SK-N-MC (cell line): ENCODE measurements around the gene KIF5A.

Source experiments
- DNase-seq: peaks from one replicate; pipeline ENCODE4 v3.0.0-alpha.2; 2011; ENCODE audit warnings: low read depth, low spot score
- H3K27ac ChIP-seq: fragments of 200-600 bp; sonication (generic); 2 replicates; pipeline ENCODE4 v1.5.1; 2016; ENCODE audit warnings: mixed run types
- H3K36me3 ChIP-seq: fragments of 200-600 bp; sonication (generic); 2 replicates; pipeline ENCODE4 v1.6.1; 2017; ENCODE audit warnings: antibody characterized with exemption, low read length, mixed read lengths; ENCODE audit not compliant: insufficient read depth
- H3K4me3 ChIP-seq: fragments of 200-600 bp; sonication (generic); 2 replicates; pipeline ENCODE4 v1.5.1; 2016
- H3K9ac ChIP-seq: fragments of 200-600 bp; sonication (generic); 2 replicates; pipeline ENCODE4 v1.8.0; 2017; ENCODE audit warnings: mixed run types, mixed read lengths; ENCODE audit not compliant: insufficient read length
- H3K9me3 ChIP-seq: fragments of 200-600 bp; sonication (generic); 2 replicates; pipeline ENCODE4 v1.6.1; 2017; ENCODE audit warnings: low read depth, mild to moderate bottlenecking, antibody characterized with exemption, low read length, moderate library complexity, mixed read lengths
- EZH2 ChIP-seq: fragments of 200-600 bp; sonication (generic); IDR thresholded peaks from one replicate; pipeline ENCODE4 v1.6.1; 2017; ENCODE audit warnings: antibody characterized with exemption
- FOXP2 ChIP-seq: optimal IDR thresholded peaks from 2 replicates; pipeline ENCODE3; 2011; ENCODE audit warnings: mild to moderate bottlenecking, moderate library complexity; ENCODE audit not compliant: insufficient read depth; ENCODE audit errors: extremely low read length, control extremely low read depth
- POLR2AphosphoS5 ChIP-seq: IDR thresholded peaks from 2 replicates; pipeline ENCODE4 v1.6.1; 2012; ENCODE audit warnings: mild to moderate bottlenecking, low read depth, low read length, borderline replicate concordance

KIF5A gene

DNA sequence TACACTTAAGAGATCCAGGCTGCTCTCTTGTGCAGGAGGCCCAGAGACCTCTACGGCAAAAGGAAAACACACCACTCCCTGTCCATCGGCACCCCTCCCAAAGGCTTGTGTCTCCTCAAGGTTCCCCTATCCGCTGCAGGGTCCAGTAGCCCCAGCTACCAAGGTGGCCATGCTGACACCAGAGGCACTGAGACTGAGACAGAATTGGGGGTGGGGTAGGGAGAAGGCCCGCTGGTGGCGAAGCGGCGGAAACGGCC lies 30.1 kb upstream of the KIF5A start:
- Histone ChIP-seq H3K4me3 (peak overlapping the region; percentile 94), H3K9ac (peak overlapping the region; percentile 98), H3K27ac (peak overlapping the region; percentile 93), H3K9me3 (no peaks in the 10 kb centered on the region), H3K36me3 (peaks cover 62% of the 10 kb centered on the region)
- TF ChIP-seq EZH2: no peak
- no peak for TF ChIP-seq POLR2AphosphoS5
- no peak for TF ChIP-seq FOXP2
- no peak for DNase-seq

DNA sequence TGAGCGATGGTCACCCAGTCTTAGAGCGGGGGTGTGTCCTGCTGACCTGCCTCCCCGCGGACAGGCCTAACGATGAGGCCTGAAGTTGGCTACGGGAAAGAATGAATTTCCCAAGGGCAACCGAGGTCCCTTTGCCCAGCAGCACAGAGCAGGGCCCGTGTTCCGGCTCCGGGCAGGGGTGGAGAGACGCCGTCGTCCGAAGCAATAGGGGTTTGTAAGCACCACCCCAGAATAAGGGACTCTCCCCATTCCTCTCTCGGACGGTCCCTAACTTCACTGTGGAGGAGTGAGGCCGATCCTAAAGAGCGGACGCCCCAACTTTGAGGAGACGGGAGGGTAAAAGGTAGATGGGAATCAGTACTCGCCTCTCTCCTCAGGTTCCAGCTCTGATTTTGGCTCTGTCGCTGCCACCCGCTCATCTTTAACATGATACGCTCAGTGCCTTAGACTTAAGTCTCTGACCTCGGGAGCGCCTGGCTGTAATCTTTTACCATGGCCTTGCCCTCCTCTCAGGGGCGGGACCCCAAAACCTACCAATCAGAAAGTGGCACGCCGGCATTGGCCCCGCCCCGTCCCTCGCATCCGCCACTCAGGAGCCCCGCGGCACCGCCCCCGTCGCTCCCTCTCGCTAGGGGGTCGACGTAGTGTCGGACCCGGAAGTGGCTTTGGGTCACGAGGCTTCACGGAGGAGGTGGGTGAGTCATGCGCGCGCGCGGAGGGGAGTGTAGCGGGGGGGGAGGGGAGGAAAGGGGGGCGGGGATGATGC lies 29.6 kb upstream of the KIF5A start, which contains the start of gene DDIT3:
TSS of gene DDIT3 (minus strand) at position 462 of the 766 bp plus-strand sequence. CDS start 3,108 bp downstream, outside the sequence.
- DNase-seq: peak; percentile 88
- Histone ChIP-seq H3K4me3 (peak within 1 kb of the TSS; percentile 94), H3K9ac (peak within 1 kb of the TSS; percentile 98), H3K9me3 (no peaks in the 10 kb centered on the region), H3K27ac (peak within 1 kb of the TSS; percentile 100), H3K36me3 (peaks cover 62% of the 10 kb centered on the region)
- peak; percentile 99 for TF ChIP-seq POLR2AphosphoS5
- no peak for TF ChIP-seq EZH2

- H3K9me3 ChIP-seq: no peaks in the 10 kb centered on the region
- H3K36me3 ChIP-seq: peaks cover 62% of the 10 kb centered on the region
- peak overlapping the region; percentile 98 for H3K4me3 ChIP-seq
- DNase-seq: no peak
- H3K27ac ChIP-seq: peak overlapping the region; percentile 100
- H3K9ac ChIP-seq: peak overlapping the region; percentile 74
- TF ChIP-seq EZH2 (no peak), FOXP2 (no peak), POLR2AphosphoS5 (no peak; the same call in 1 of the 2 replicates)
These were observed 28.3 kb upstream of the KIF5A start for GRCh38 chr12:57521525-57522010.

- DNase-seq: peak; percentile 62
- H3K9ac ChIP-seq: peak within 1 kb of the TSS; percentile 91
- peak within 1 kb of the TSS; percentile 100 for H3K27ac ChIP-seq
- peak within 1 kb of the TSS; percentile 98 for H3K4me3 ChIP-seq
- TF ChIP-seq EZH2: no peak
- 0 out of 2 replicates have a peak, but pooled peaks have one; percentile 43 for TF ChIP-seq POLR2AphosphoS5
- peak; percentile 81 for TF ChIP-seq FOXP2
- peaks cover 62% of the 10 kb centered on the region for H3K36me3 ChIP-seq
- H3K9me3 ChIP-seq: no peaks in the 10 kb centered on the region
These were observed 27.6 kb upstream of the KIF5A start, which contains the start of gene MBD6 for GRCh38 chr12:57522011-57522886. MBD6 (plus strand) TSS chr12:57522824; CDS start chr12:57524304, 1,480 bp downstream.

DNA sequence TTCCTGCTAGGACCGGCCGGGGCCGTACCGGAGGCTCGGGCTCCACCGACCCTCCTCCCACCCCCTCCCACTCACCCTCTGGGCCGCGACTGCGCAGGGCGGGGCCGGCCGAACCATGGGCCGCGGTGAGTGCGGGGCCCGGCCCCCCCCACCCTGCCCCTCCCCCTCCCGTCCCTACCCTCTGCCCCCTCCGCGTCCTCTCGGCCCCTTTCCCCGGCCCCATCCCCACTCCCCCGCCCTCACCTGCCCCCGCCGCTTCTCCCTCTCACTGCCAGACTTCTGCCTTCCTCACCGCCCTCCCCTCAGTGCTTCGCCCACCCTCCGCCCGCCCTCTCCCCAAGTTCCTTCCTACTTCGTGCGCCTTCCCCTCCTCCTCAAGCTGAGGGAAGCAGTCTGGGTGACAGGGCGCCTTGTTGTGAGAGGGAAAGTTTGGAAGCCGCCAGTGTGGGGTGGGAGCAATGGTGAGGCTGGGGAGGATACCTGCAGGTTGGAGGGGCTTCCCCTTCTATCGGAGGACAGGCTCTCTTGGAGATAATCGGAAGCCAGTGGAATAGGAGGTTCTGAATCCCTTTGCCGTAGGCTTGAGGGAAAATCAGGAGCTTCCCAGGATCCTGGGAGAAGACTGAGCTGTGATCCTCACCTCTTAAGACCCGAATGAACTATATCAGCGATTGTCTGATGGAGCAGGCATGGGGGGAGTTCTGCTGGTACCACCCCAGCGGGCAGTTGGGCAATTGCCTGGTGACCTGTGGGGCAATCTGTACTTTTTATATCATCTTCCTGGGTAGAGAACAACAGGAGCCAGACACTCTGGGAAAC lies 26.7 kb upstream of the KIF5A start:
- Histone ChIP-seq H3K36me3 (peaks cover 62% of the 10 kb centered on the region), H3K27ac (peak overlapping the region; percentile 83), H3K4me3 (peak overlapping the region; percentile 98), H3K9me3 (no peaks in the 10 kb centered on the region), H3K9ac (peak overlapping the region; percentile 91)
- no peak for DNase-seq
- TF ChIP-seq EZH2: no peak
- 0 out of 2 replicates have a peak, but pooled peaks have one; percentile 31 for TF ChIP-seq POLR2AphosphoS5

- Histone ChIP-seq H3K9me3 (no peaks in the 10 kb centered on the region), H3K4me3 (peak overlapping the region; percentile 98)
- no peak for DNase-seq
These were observed 25.9 kb upstream of the KIF5A start for GRCh38 chr12:57523706-57524614.

More at GRCh38 chr12:57523706-57524614, 25.9 kb upstream of the KIF5A start:
- peak overlapping the region; percentile 83 for H3K27ac ChIP-seq
- TF ChIP-seq FOXP2: no peak
- TF ChIP-seq EZH2: no peak
- TF ChIP-seq POLR2AphosphoS5: no peak
- peaks cover 62% of the 10 kb centered on the region for H3K36me3 ChIP-seq
- H3K9ac ChIP-seq: peak overlapping the region; percentile 91
